Tibial artery (tissue), 4 donors: Measurements from ENCODE around the gene CDCA4.

ENCODE experiments used
- DNase-seq, 2 donors: peaks; one replicate each; pipeline ENCODE4 v3.0.0-alpha.2; 2019
- H3K27ac ChIP-seq, 2 donors: fragments of 200-600 bp; sonication (generic) in 1 of 2; 1 replicate in 1 of 2; 2 replicates in 1 of 2; pipeline ENCODE4 v1.5.1; 2018 to 2019; ENCODE audit warnings: mild to moderate bottlenecking in 1 of 2
- H3K27me3 ChIP-seq, 2 donors: fragments of 200-600 bp; sonication (generic) in 1 of 2; one replicate each; pipeline versions ENCODE4 v1.5.1 to v1.6.0; 2016 to 2019
- H3K36me3 ChIP-seq, 3 donors: fragments of 200-600 bp; sonication (generic) in 2 of 3; one replicate each; pipeline ENCODE4 v1.5.1; 2016 to 2019; ENCODE audit warnings: mild to moderate bottlenecking in 2 of 3
- H3K4me1 ChIP-seq, 4 donors: fragments of 200-600 bp; sonication (generic) in 2 of 4; 1 replicate in 3 of 4; 2 replicates in 1 of 4; pipeline ENCODE4 v1.5.1; 2016 to 2019
- H3K4me3 ChIP-seq, 2 donors: fragments of 200-600 bp; sonication (generic) in 1 of 2; 1 replicate in 1 of 2; 2 replicates in 1 of 2; pipeline ENCODE4 v1.5.1; 2018 to 2019; ENCODE audit warnings: mild to moderate bottlenecking in 2 of 2
- H3K9me3 ChIP-seq, 3 donors: fragments of 200-600 bp; sonication (generic) in 1 of 3; one replicate each; pipeline ENCODE4 v1.5.1; 2016 to 2019
- CTCF ChIP-seq, 2 experiments: fragments of 200-600 bp in 1 of 2; fragments of 450-650 bp in 1 of 2; IDR thresholded peaks; one replicate each; pipeline ENCODE4 v1.5.1; 2017 to 2019; ENCODE audit warnings: antibody characterized with exemption in 2 of 2, mild to moderate bottlenecking in 1 of 2, moderate library complexity in 1 of 2
- intact Hi-C: fragments of 100-400 bp; cut with DNase I; formaldehyde crosslinking; loops from one replicate; pipeline ENCODE4 v1.15.0; 2023; ENCODE audit warnings: low total_unique reads

The CDCA4 gene

GRCh38 chr14:104966981-104967385 lies 53.9 kb downstream of the CDCA4 start:
- Histone ChIP-seq H3K9me3 (no peaks in the 10 kb centered on the region), H3K4me3 (peak overlapping the region; percentile 45 to 51), H3K27me3 (no peaks in the 10 kb centered on the region), H3K4me1 (peaks cover 0 to 57% (median 49%) of the 10 kb centered on the region in 4 donors), H3K27ac (peak overlapping the region; percentile 93 to 97), H3K36me3 (no peaks in the 10 kb centered on the region)
- TF ChIP-seq CTCF (IDR thresholded peaks at IDR 0.05), result no peak
- intact Hi-C loops, result no loop called here
- DNase-seq, result no peak

GRCh38 chr14:104966261-104966865 lies 54.5 kb downstream of the CDCA4 start:
- intact Hi-C loops, result no loop called here
- no peak for TF ChIP-seq CTCF (IDR thresholded peaks at IDR 0.05)
- H3K27ac ChIP-seq, result peak overlapping the region; percentile 93 to 97

DNA sequence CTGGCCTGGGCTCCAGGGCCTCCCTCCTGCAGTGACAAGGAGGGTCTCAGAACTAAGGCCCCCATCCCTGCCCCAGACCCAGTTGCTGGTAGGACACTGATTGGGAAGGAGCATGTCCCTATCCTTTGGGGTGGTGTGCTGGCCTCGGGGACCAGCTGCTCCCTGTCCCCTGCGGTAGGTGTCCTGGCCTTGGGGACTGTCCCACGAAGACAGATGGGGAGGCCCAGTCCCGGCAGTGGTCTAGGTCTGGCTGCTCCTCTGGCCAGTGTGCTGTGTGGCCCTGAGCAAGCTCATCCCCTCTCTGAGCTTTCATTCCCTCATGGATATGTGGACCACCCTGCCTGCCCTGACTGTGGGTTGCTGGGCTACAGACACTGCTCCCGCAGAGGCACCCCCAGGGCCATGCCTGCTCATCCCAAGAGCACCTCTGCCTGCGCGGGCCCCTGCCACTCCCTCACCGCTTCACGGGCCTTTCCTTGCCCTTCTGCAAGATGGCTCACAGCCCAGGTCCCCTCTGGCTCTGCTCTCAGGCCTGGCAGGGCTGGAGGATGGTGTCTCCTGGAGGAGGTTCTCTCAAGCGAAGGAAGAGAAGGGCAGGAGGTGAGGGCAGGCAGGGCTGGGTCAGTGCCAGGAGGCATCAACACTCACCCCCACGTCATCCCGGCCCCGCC lies 55.2 kb downstream of the CDCA4 start:
- Histone ChIP-seq H3K27me3 (no peaks in the 10 kb centered on the region), H3K36me3 (no peaks in the 10 kb centered on the region), H3K9me3 (no peaks in the 10 kb centered on the region), H3K27ac (peak overlapping the region; percentile 93 to 97), H3K4me1 (peaks cover 0 to 44% (median 38%) of the 10 kb centered on the region in 4 donors), H3K4me3 (no peak overlapping the region)
- DNase-seq, result peak in 1 of 2 donors; percentile 70
- no peak for TF ChIP-seq CTCF (IDR thresholded peaks at IDR 0.05)
- intact Hi-C loops, result loop anchor here (2.0 kb wide), 1 partner anchor 31 kb away; no protein-coding TSS in a partner anchor

More at GRCh38 chr14:104966261-104966865, 54.5 kb downstream of the CDCA4 start:
- Histone ChIP-seq H3K4me1 (peaks cover 0 to 51% (median 43%) of the 10 kb centered on the region in 4 donors), H3K27me3 (no peaks in the 10 kb centered on the region), H3K4me3 (no peak overlapping the region), H3K9me3 (no peaks in the 10 kb centered on the region), H3K36me3 (no peaks in the 10 kb centered on the region)
- DNase-seq, result peak in 1 of 2 donors; percentile 69

DNA sequence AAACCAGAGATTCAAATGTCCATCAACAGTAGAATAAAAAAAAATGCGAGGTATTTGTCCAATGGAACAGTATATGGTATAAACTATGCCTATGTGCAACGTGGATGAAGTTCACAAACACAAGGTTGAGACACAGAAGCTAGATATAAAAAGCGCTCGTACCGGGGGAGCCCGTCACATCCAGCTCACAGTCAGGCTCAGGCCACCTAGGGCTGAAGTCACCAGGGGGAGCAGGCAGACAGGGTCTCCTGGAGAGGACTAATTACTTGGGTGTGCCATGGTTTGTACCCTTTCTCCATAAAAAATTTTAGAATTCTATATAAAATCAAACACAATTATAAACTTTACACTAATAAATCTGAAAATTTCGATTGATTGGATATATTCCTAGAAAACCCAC lies 56.3 kb downstream of the CDCA4 start:
- intact Hi-C loops, result loop anchor here (2.0 kb wide), 1 partner anchor 30 kb away; no protein-coding TSS in a partner anchor
- peak in 1 of 2 donors; percentile 23 for DNase-seq
- H3K27me3 ChIP-seq, result no peaks in the 10 kb centered on the region
- H3K4me1 ChIP-seq, result peaks cover 0 to 34% (median 30%) of the 10 kb centered on the region in 4 donors
- no peaks in the 10 kb centered on the region for H3K36me3 ChIP-seq
- no peak overlapping the region for H3K4me3 ChIP-seq
- no peak overlapping the region for H3K27ac ChIP-seq
- H3K9me3 ChIP-seq, result no peaks in the 10 kb centered on the region
- no peak for TF ChIP-seq CTCF (IDR thresholded peaks at IDR 0.05)
